NOMO-1 treated with dmso at 0.1 percent for 144 hours (cell line): Measurements from ENCODE around the gene RWDD3.

Experiments used
- DNase-seq: peaks from one replicate; lab custom pipeline; 2025; ENCODE audit not compliant: unreplicated experiment; lab: John Stamatoyannopoulos, UW

The RWDD3 gene

GRCh38 chr1:95229706-95230105 is 4.3 kb upstream of the RWDD3 start:
- no peak for DNase-seq

GRCh38 chr1:95230256-95230655 is 3.8 kb upstream of the RWDD3 start:
- no peak for DNase-seq

GRCh38 chr1:95230768-95231191 is 3.2 kb upstream of the RWDD3 start:
- no peak for DNase-seq

- DNase-seq, result no peak
Measured at GRCh38 chr1:95232646-95233318, 1.2 kb upstream of the RWDD3 start.

GRCh38 chr1:95233319-95233736 is 682 bp upstream of the RWDD3 start:
- no peak for DNase-seq

- DNase-seq, result no peak
Measured at GRCh38 chr1:95236784-95237575, 3.0 kb downstream of the RWDD3 start.

GRCh38 chr1:95237981-95238703 is 4.1 kb downstream of the RWDD3 start:
- DNase-seq, result no peak

GRCh38 chr1:95245029-95245428 is 11.0 kb downstream of the RWDD3 start:
- no peak for DNase-seq

GRCh38 chr1:95246511-95246910 is 12.5 kb downstream of the RWDD3 start:
- no peak for DNase-seq

- DNase-seq, result no peak
Measured at GRCh38 chr1:95247607-95248006, 13.6 kb downstream of the RWDD3 start.

GRCh38 chr1:95249916-95250315 is 15.9 kb downstream of the RWDD3 start:
- DNase-seq, result no peak

- no peak for DNase-seq
Measured at GRCh38 chr1:95252422-95252821, 18.4 kb downstream of the RWDD3 start.

GRCh38 chr1:95254959-95255358 is 20.9 kb downstream of the RWDD3 start:
- DNase-seq, result no peak

GRCh38 chr1:95255826-95256225 is 21.8 kb downstream of the RWDD3 start:
- DNase-seq, result no peak

GRCh38 chr1:95257758-95258157 is 23.7 kb downstream of the RWDD3 start:
- DNase-seq, result no peak

GRCh38 chr1:95259245-95259644 is 25.2 kb downstream of the RWDD3 start:
- no peak for DNase-seq

- no peak for DNase-seq
Measured at GRCh38 chr1:95262913-95263312, 28.9 kb downstream of the RWDD3 start.

- no peak for DNase-seq
Measured at GRCh38 chr1:95263450-95263849, 29.4 kb downstream of the RWDD3 start.

- DNase-seq, result no peak
Measured at GRCh38 chr1:95265106-95265505, 31.1 kb downstream of the RWDD3 start.

GRCh38 chr1:95276429-95276828 is 42.4 kb downstream of the RWDD3 start:
- DNase-seq, result no peak

- DNase-seq, result no peak
Measured at GRCh38 chr1:95278173-95279006, 44.4 kb downstream of the RWDD3 start.
